HG02884 (cell line): ENCODE measurements around the gene LBX1.

Experiments used
- ATAC-seq: cut with Tn5 transposase; IDR thresholded peaks from one replicate; pipeline ENCODE4 v1.9.1; 2021; ENCODE audit warnings: mild to moderate bottlenecking, moderate library complexity; ENCODE audit not compliant: unreplicated experiment

LBX1 gene

GRCh38 chr10:101229266-101230182 lies at the start of gene LBX1:
LBX1 (minus strand) TSS chr10:101229463; CDS start chr10:101228815, 648 bp downstream.
- no peak for ATAC-seq

GRCh38 chr10:101273741-101274140 lies 44.5 kb upstream of the LBX1 start:
- no peak for ATAC-seq

DNA sequence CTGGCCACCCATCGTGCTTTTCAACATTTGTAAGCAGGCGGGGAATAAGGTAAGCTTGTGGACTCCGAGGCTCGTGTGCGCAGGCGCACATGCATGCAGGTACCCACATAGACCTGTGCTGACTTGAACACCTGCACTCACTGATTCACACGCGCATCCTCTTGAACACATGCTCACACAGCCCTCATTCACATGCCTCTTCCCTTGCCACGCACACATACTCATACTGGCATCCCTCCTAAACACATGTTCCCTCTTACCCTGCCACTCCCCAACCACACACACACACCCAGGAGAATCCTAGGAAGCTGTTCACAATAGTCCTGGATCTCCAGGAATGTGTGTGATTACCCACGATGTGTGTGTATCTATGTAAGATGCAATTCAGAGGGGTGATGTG lies 44.1 kb upstream of the LBX1 start:
- no peak for ATAC-seq

- no peak for ATAC-seq
These were observed 43.1 kb upstream of the LBX1 start for GRCh38 chr10:101272229-101272868.

GRCh38 chr10:101270763-101271162 lies 41.5 kb upstream of the LBX1 start:
- no peak for ATAC-seq

GRCh38 chr10:101267776-101268175 lies 38.5 kb upstream of the LBX1 start:
- ATAC-seq = no peak

DNA sequence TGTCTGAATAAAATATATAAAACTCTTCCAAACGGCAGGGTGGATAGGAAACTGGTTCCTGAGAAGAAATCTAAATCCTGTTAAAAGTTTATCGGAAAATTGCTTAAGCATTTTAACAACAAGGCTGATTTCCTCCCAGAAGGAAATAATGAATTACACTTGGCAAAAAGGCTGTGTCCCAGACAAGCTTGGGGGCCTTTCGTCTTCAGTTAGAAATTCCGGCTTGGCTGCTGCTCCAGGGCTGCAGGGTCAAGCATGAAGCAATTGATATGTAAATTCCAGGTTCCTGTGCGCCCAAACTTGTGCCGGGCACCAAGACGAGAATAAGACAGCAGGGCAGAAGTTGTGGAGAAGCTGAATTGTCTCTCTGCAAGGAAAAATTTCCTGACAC lies 38.0 kb upstream of the LBX1 start:
- no peak for ATAC-seq

DNA sequence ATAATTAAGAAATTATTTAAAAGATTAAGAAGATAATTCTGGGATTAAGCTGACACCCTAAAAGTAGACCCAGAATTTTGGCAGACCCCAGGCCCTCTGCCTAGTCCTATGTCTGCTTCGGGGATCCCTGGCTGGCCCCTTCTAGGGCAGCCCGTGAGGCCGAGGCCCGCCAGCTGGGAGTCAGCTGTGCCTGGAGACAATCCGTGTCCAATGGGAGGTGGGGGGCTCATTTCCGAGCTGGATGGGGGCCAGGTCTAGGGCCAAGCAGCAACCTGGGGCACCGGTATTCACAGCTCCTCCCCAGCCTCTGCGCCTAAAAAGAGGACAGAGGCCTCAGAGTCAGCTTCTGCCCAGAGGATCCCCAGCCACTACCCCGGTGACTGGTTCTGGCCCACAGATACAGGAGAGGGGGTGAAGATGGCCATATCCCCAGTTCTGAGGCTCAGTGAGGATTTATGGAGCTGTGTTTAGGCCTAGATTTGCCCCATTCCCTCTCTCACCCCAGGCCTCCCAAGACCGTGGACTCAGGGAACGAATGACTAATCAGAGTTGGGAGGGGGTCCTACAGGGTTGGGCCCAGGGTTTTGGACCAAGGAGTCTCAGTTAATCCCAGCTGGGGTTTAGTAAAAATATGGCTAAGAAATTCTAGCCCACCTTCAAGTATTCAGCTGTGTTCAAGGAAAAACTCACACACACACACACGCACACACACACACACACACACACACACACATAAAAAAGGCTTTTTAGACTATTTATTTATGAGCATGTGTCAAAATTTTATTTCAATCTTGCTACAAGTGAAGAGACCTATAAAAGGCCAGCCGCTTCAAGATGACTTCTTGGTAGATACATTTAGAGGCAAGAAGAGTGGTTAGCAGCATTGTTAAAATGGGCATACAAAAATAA lies 37.4 kb upstream of the LBX1 start:
- ATAC-seq = no peak

GRCh38 chr10:101263150-101263752 lies 34.0 kb upstream of the LBX1 start:
- ATAC-seq = no peak

DNA sequence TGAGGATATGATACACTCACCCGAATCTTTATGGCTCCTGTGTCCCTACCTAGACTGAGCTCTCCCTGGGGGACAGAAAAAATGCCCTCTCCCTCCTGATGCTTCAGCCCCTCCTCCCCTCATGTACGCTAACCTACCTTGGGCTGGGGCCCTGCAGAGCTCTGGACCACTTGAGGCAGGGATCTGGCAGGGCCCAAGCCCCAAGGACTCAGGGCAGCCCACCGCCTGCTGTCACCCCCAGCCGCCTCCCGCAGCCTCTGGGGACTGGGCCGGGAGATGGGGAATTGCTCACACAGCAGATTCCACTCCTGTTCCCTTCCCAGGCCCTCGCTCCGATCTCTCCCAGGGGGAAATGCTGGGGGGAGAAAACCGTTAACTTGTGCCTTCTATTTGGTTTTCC lies 32.9 kb upstream of the LBX1 start:
- no peak for ATAC-seq

GRCh38 chr10:101261702-101262101 lies 32.4 kb upstream of the LBX1 start:
- no peak for ATAC-seq

GRCh38 chr10:101260764-101261481 lies 31.7 kb upstream of the LBX1 start:
- ATAC-seq = no peak

DNA sequence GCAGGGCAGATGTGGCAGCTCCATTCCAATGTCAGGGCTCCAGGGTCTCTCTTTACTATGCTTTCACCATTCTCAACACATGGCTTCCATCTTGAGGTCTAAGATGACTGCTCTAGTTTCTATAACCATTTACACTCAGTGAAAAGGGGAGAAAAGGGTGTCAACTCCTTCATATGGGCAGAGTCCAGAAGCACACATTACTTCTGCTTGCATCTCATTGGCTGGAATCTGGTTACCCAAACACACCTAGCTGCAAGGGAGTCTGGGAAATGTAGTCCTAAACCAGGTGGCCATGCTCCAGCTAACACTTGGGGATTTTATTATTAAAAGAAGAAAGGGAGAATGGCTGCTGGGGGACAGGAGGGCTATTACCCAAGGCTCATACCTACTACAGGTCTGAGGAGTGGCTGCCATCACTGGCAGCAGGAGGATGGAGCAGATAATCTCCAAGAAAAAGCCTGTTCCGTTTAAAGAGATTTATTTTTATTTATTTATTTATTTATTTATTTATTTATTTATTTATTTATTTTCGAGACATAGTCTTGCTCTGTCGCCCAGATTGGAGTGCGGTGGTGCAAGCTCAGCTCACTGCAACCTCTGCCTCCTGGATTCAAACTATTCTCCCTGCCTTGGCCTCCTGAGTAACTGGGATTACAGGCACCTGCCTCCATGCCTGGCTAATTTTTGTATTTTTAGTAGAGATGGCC lies 29.1 kb upstream of the LBX1 start:
- no peak for ATAC-seq

GRCh38 chr10:101257491-101257890 lies 28.2 kb upstream of the LBX1 start:
- no peak for ATAC-seq

DNA sequence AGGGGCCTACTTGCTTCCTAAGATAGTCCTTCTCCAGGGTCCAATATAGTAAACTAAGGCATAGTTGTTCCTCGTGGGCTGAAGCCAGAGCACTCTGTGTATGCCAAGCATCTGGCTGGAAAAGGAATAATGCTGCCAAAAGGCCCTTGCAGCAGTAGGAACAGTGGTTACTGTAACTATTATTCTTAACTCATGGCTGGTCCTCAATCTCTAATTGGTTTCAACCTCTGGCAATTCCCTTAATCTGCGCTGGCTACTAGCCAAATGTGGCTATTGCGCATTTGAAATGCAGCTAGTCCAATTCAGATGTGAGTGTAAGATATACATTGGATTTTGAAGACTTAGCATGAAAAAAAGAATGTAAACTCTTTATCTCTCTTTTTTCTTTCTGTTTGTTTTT lies 27.8 kb upstream of the LBX1 start:
- ATAC-seq = no peak

- ATAC-seq = no peak
These were observed 27.1 kb upstream of the LBX1 start for GRCh38 chr10:101256387-101256786.

GRCh38 chr10:101250136-101250535 lies 20.9 kb upstream of the LBX1 start:
- no peak for ATAC-seq

DNA sequence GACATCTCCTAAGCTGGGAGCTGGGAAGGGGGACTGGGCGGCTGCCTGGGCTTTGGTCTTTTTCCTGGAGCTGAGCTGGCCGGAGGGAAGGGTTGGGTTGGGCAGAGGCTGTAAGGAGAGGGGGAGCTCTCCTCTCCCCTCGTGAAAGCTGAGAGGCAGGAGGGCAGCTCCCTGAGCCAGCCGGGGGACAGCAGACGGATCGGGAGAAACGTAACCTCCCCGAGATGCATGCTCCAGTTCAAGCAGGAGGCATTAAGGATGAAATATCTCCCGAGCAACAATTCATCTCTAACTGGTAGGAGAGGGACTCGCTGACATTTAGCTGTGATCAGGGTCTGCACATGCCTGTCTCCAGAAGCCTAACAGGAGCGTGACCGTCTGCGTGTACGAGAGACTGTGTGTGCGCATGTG lies 19.9 kb upstream of the LBX1 start:
- no peak for ATAC-seq

- no peak for ATAC-seq
These were observed 17.4 kb upstream of the LBX1 start for GRCh38 chr10:101246639-101247038.
